K562 (cell line): ENCODE results near the gene STING1. TPM values are rescaled to one million over a fixed set of nuclear protein-coding genes. Genes with fewer than 3 reads are reported as not detected.
"Not testable (repeated sequence)": the region's sequence is repeated elsewhere in the genome, so short reads cannot be mapped to it uniquely, and the experiment has no call there.

ENCODE experiments used
- ATAC-seq: fragments of 200-7000 bp; cut with Tn5 transposase; 3 replicates; pipeline ENCODE4 v1.9.1; 2020; ENCODE audit warnings: moderate library complexity
- BruUV-seq: library from RNA; stranded (reverse); fragments of 400-500 nt; replicated peaks from 2 replicates; lab custom pipeline; 2021; lab: Mats Ljungman, UMichigan
- CTCF ChIA-PET: fragments of 300-600 bp; formaldehyde crosslinking; extraction: SDS; loops from one replicate; lab custom pipeline; 2021; ENCODE audit warnings: low intra/inter-chr PET ratio; lab: Yijun Ruan, JAX
- POLR2A ChIA-PET: fragments of 300-600, 350-650 bp; sonication (Branson Sonifier 250); formaldehyde crosslinking; extraction: SDS; loops from one replicate; lab custom pipeline; 2021; ENCODE audit warnings: antibody characterized with exemption, inconsistent platforms; lab: Yijun Ruan, JAX
- DNase-seq, 4 experiments: peaks; one replicate each; pipeline versions ENCODE4 v3.0.0 to v3.0.0-alpha.2; 2011 to 2018; ENCODE audit warnings: low spot score in 3 of 4, mixed read lengths in 3 of 4; ENCODE audit errors: extremely low read depth in 1 of 4
- FAIRE-seq: peaks from 2 replicates; lab custom pipeline; 2011; peaks lifted over from hg19 to GRCh38; lab: Jason Lieb, UNC
- H2AFZ ChIP-seq: 2 replicates; pipeline ENCODE4 v1.6.0; 2011; ENCODE audit warnings: low read depth, low read length, control low read depth, inconsistent platforms
- H3K27ac ChIP-seq: fragments of 200-600 bp; 3 replicates; pipeline ENCODE4 v1.8.0; 2011; ENCODE audit warnings: low read depth, mild to moderate bottlenecking, control low read depth, inconsistent platforms, low read length, moderate library complexity, mixed read lengths; ENCODE audit errors: extremely low read depth
- H3K27me3 ChIP-seq, 2 experiments: fragments of 300-600 bp in 1 of 2; 2 replicates in 1 of 2; 3 replicates in 1 of 2; pipeline versions ENCODE4 v1.6.0 to v1.8.0; 2011; ENCODE audit warnings: inconsistent platforms in 2 of 2, low read length in 2 of 2, mild to moderate bottlenecking in 1 of 2, mixed read lengths in 1 of 2, moderate library complexity in 1 of 2; ENCODE audit not compliant: control insufficient read depth in 2 of 2, insufficient read depth in 2 of 2
- H3K36me3 ChIP-seq: fragments of 300-600 bp; 3 replicates; pipeline ENCODE4 v1.8.0; 2011; ENCODE audit warnings: mild to moderate bottlenecking, low read length, inconsistent platforms; ENCODE audit not compliant: control insufficient read depth, insufficient read depth
- H3K4me1 ChIP-seq, 2 experiments: fragments of 200-600 bp in 1 of 2; replicated peaks in 1 of 2; 2 replicates in 1 of 2; 3 replicates in 1 of 2; pipeline versions ENCODE4 v1.5.1 to v1.8.0; 2011; ENCODE audit warnings: inconsistent platforms in 2 of 2, low read length in 2 of 2, mild to moderate bottlenecking in 1 of 2, mixed read lengths in 1 of 2, moderate library complexity in 1 of 2; ENCODE audit not compliant: control insufficient read depth in 2 of 2, insufficient read depth in 2 of 2
- H3K4me2 ChIP-seq: 2 replicates; pipeline ENCODE4 v1.6.1; 2011; ENCODE audit warnings: low read length, control low read depth, inconsistent platforms, mixed read lengths; ENCODE audit not compliant: insufficient read depth
- H3K4me3 ChIP-seq: fragments of 200-600 bp; sonication (generic), shearing (Covaris generic); 2 replicates; pipeline ENCODE4 v1.5.1; 2016; ENCODE audit warnings: control low read depth, inconsistent platforms
- H3K79me2 ChIP-seq: fragments of 200-600 bp; 3 replicates; pipeline ENCODE4 v1.8.0; 2011; ENCODE audit warnings: low read length, inconsistent platforms; ENCODE audit not compliant: control insufficient read depth, insufficient read depth
- H3K9ac ChIP-seq, 2 experiments: 2 replicates each; pipeline versions ENCODE4 v1.6.0 to v1.6.1; 2011; ENCODE audit warnings: low read depth in 2 of 2, low read length in 2 of 2, control low read depth in 1 of 2, inconsistent platforms in 1 of 2, mild to moderate bottlenecking in 1 of 2, mixed read lengths in 1 of 2; ENCODE audit not compliant: insufficient read depth in 1 of 2
- H3K9me1 ChIP-seq: one replicate; pipeline ENCODE4 v1.6.0; 2011; ENCODE audit warnings: inconsistent platforms, mild to moderate bottlenecking, low read length, moderate library complexity; ENCODE audit not compliant: control insufficient read depth, insufficient read depth
- H3K9me3 ChIP-seq: replicated peaks from 2 replicates; pipeline ENCODE4 v1.5.1; 2011; ENCODE audit warnings: low read depth, low read length, inconsistent platforms; ENCODE audit not compliant: control insufficient read depth, insufficient read depth
- H4K20me1 ChIP-seq: replicated peaks from 2 replicates; pipeline ENCODE4 v1.6.1; 2011; ENCODE audit warnings: low read length, inconsistent platforms, mixed read lengths; ENCODE audit not compliant: control insufficient read depth, insufficient read depth
- ATF7 ChIP-seq: fragments of 450-650 bp; IDR thresholded peaks from 2 replicates; pipeline ENCODE4 v1.7.1; 2014; ENCODE audit warnings: mild to moderate bottlenecking, moderate library complexity
- BHLHE40 ChIP-seq: IDR thresholded peaks from 2 replicates; pipeline ENCODE4 v1.6.1; 2011; ENCODE audit warnings: low read length, improper control_type of control experiment
- CC2D1A ChIP-seq: fragments of 450-650 bp; IDR thresholded peaks from 2 replicates; pipeline ENCODE4 v1.6.1; 2017; ENCODE audit warnings: mild to moderate bottlenecking
- CTBP1 ChIP-seq: fragments of 450-650 bp; IDR thresholded peaks from 2 replicates; pipeline ENCODE4 v1.6.1; 2016; ENCODE audit warnings: borderline replicate concordance
- CTCF ChIP-seq, 3 experiments: IDR thresholded peaks in 2 of 3; conservative IDR thresholded peaks in 1 of 3; 2 replicates each; pipeline ENCODE4 v1.5.1; 2011 to 2012; ENCODE audit warnings: low read length in 3 of 3, mild to moderate bottlenecking in 3 of 3, control low read depth in 2 of 3, improper control_type of control experiment in 1 of 3, inconsistent platforms in 1 of 3, low read depth in 1 of 3, mixed read lengths in 1 of 3, moderate library complexity in 1 of 3; ENCODE audit not compliant: insufficient read depth in 2 of 3
- ESRRA ChIP-seq: fragments of 450-650 bp; IDR thresholded peaks from 2 replicates; pipeline ENCODE4 v1.6.1; 2014; ENCODE audit warnings: low read depth, mild to moderate bottlenecking, moderate library complexity, borderline replicate concordance
- FOXA3 ChIP-seq, 2 experiments: fragments of 450-650 bp in 1 of 2; sonication (generic) in 1 of 2; formaldehyde crosslinking; IDR thresholded peaks in 1 of 2; conservative IDR thresholded peaks in 1 of 2; 2 replicates each; pipeline versions ENCODE4 v1.4.0 to v1.8.0; 2020 to 2022; ENCODE audit warnings: mild to moderate bottlenecking in 2 of 2, missing genetic modification reagents in 1 of 2
- HDAC1 ChIP-seq, 2 experiments: fragments of 450-650 bp; IDR thresholded peaks; 2 replicates each; pipeline ENCODE4 v1.6.1; 2016 to 2017; ENCODE audit warnings: inconsistent platforms in 1 of 2, mild to moderate bottlenecking in 1 of 2, moderate library complexity in 1 of 2
- MAZ ChIP-seq, 2 experiments: fragments of 450-650 bp in 1 of 2; sonication (generic) in 1 of 2; formaldehyde crosslinking; IDR thresholded peaks in 1 of 2; conservative IDR thresholded peaks in 1 of 2; 2 replicates each; pipeline versions ENCODE4 v1.4.0 to v1.5.0; 2020; ENCODE audit warnings: mild to moderate bottlenecking in 1 of 2, missing genetic modification reagents in 1 of 2
- MEIS2 ChIP-seq: fragments of 450-650 bp; IDR thresholded peaks from 2 replicates; pipeline ENCODE4 v1.6.1; 2014; ENCODE audit warnings: mild to moderate bottlenecking; ENCODE audit not compliant: partially characterized antibody
- USF1 ChIP-seq: sonication (generic); formaldehyde crosslinking; IDR thresholded peaks from 2 replicates; pipeline ENCODE4 v1.9.0; 2022; ENCODE audit warnings: mild to moderate bottlenecking, missing genetic modification reagents
- USF2 ChIP-seq: sonication (generic); formaldehyde crosslinking; IDR thresholded peaks from 2 replicates; pipeline ENCODE4 v1.5.0; 2020; ENCODE audit warnings: missing genetic modification reagents
- ZNF175 ChIP-seq: fragments of 200-800 bp; sonication (Bioruptor generic); IDR thresholded peaks from 2 replicates; pipeline ENCODE4 v1.6.1; 2016; ENCODE audit warnings: low read depth, mild to moderate bottlenecking, missing genetic modification characterization, missing compliant biosample characterization
- ZNF584 ChIP-seq: fragments of 200-800 bp; sonication (Bioruptor generic); IDR thresholded peaks from 2 replicates; pipeline ENCODE4 v1.6.1; 2016; ENCODE audit warnings: low read depth, mild to moderate bottlenecking, missing genetic modification characterization, missing compliant biosample characterization
- WGBS: fragments of 100-300 bp; shearing (Covaris generic); methylation state at CpG from one replicate; pipeline ENCODE4 v1.1.6; 2016; ENCODE audit warnings: low coverage, mixed read lengths; ENCODE audit not compliant: insufficient coverage; ENCODE audit errors: missing lambda C conversion rate; 5-methylcytosine and 5-hydroxymethylcytosine counted together
- in situ Hi-C: fragments of 300-500 bp; cut with MboI; formaldehyde crosslinking; loops from 4 replicates; pipeline ENCODE4 v1.15.0; 2018; ENCODE audit warnings: inconsistent platforms, mixed read lengths
- intact Hi-C: fragments of 100-400 bp; cut with micrococcal nuclease; formaldehyde crosslinking; loops from 2 replicates; pipeline ENCODE4 v1.14.2; 2022
- polyA plus RNA-seq, 8 experiments: library from polyadenylated mRNA; depleted of rRNA in 4 of 8; stranded (reverse) in 5 of 8; unstranded in 3 of 8; fragments of >200 nt; fragmentation: Nextera tagmentation in 2 of 8; fragmentation: Illumina TruSeq in 1 of 8; extraction: Ambion mirVana in 2 of 8; extraction: Trizol in 1 of 8; gene quantifications; 2 replicates each; pipeline versions ENCODE4 v1.2.1 to v1.2.3, GENCODE V29; 2011 to 2014; ENCODE audit warnings: inconsistent platforms in 1 of 8, missing spikeins in 1 of 8
- total RNA-seq, 7 experiments: library from RNA; depleted of rRNA in 6 of 7; stranded (reverse); fragments of >200 nt in 6 of 7; fragmentation: Illumina TruSeq in 2 of 7; extraction: Trizol in 2 of 7; gene quantifications; 2 replicates each; pipeline versions ENCODE4 v1.2.1 to v1.2.3, GENCODE V29; 2011 to 2021; ENCODE audit warnings: low replicate concordance in 1 of 7

Gene STING1
- total and polyA plus RNA-seq, 9 of the 15 experiments (the other 6 are each of a cell fraction or from before 2014, with no cell fraction given), result 20.8 to 69.1 (median 44.7) TPM

GRCh38 chr5:139513434-139513833 is 30.9 kb upstream of the STING1 start:
- POLR2A ChIA-PET, result interaction anchor here (0.6 to 3.5 kb wide), 5 partner anchors 10 to 103 kb away, joined by 3 to 24 read pairs (median 3); partner anchors contain the start of genes DNAJC18 and UBE2D2
- TF ChIP-seq ATF7 (peak; percentile 18; the same call in 1 of the 2 replicates), MAZ (CRISPR knock-in tag; conservative IDR thresholded peaks at IDR 0.05 in 1 of 2, IDR thresholded peaks at IDR 0.05 in 1 of 2) (peak; percentile 24 to 48; a peak in 1 of 4 replicates), CTCF (IDR thresholded peaks at IDR 0.05 in 2 of 3, conservative IDR thresholded peaks at IDR 0.05 in 1 of 3; ENCODE audit: insufficient read depth in 2 of 3, low read depth in 1 of 3, low read length in 3 of 3) (peak; percentile 81 to 89 (median 88)), FOXA3 (CRISPR knock-in tag; conservative IDR thresholded peaks at IDR 0.05 in 1 of 2, IDR thresholded peaks at IDR 0.05 in 1 of 2) (peak in 1 of 2 experiments; percentile 21; a peak in 1 of 4 replicates), ESRRA (peak; percentile 29; the same call in 1 of the 2 replicates), USF1 (peak; percentile 94), ZNF584 (CRISPR knock-in tag) (0 out of 2 replicates have a peak, but pooled peaks have one; percentile 45), HDAC1 (IDR thresholded peaks at IDR 0.05) (peak in 1 of 2 experiments; percentile 14; a peak in 1 of 4 replicates), CTBP1 (peak; percentile 92), ZNF175 (CRISPR knock-in tag) (peak; percentile 61; the same call in 1 of the 2 replicates), USF2 (CRISPR knock-in tag) (peak; percentile 74), MEIS2 (peak; percentile 39), BHLHE40 (peak; percentile 28; the same call in 1 of the 2 replicates), CC2D1A (peak; percentile 87)

More at GRCh38 chr5:139513434-139513833, 30.9 kb upstream of the STING1 start:
- H3K36me3 ChIP-seq, result peaks cover 34% of the 10 kb centered on the region; the same call in 2 of the 3 replicates
- H3K27ac ChIP-seq, H2AFZ ChIP-seq, H3K4me2 ChIP-seq, H4K20me1 ChIP-seq, H3K27me3 ChIP-seq, H3K79me2 ChIP-seq, in situ Hi-C loops, H3K4me3 ChIP-seq, H3K9me3 ChIP-seq, H3K9ac ChIP-seq, BruUV-seq, H3K9me1 ChIP-seq: not testable (repeated sequence)
- DNase-seq (peak; percentile 61 to 84 (median 64)), ATAC-seq (peak; percentile 85), FAIRE-seq (peak; percentile 88)
- intact Hi-C loops, result loop anchor here (1.0 to 2.0 kb wide), 2 partner anchors 39 to 91 kb away; no protein-coding TSS in a partner anchor
- WGBS, result 74% methylated on average over 5 of the region's 5 CpGs
- peaks cover 8 to 13% of the 10 kb centered on the region in 2 experiments for H3K4me1 ChIP-seq
- CTCF ChIA-PET, result interaction anchor here (1.0 to 2.8 kb wide), 3 partner anchors 90 to 128 kb away, joined by 3 to 25 read pairs (median 3); no protein-coding TSS in a partner anchor
